ENCODE results near the gene NFIX.

The NFIX gene

DNA sequence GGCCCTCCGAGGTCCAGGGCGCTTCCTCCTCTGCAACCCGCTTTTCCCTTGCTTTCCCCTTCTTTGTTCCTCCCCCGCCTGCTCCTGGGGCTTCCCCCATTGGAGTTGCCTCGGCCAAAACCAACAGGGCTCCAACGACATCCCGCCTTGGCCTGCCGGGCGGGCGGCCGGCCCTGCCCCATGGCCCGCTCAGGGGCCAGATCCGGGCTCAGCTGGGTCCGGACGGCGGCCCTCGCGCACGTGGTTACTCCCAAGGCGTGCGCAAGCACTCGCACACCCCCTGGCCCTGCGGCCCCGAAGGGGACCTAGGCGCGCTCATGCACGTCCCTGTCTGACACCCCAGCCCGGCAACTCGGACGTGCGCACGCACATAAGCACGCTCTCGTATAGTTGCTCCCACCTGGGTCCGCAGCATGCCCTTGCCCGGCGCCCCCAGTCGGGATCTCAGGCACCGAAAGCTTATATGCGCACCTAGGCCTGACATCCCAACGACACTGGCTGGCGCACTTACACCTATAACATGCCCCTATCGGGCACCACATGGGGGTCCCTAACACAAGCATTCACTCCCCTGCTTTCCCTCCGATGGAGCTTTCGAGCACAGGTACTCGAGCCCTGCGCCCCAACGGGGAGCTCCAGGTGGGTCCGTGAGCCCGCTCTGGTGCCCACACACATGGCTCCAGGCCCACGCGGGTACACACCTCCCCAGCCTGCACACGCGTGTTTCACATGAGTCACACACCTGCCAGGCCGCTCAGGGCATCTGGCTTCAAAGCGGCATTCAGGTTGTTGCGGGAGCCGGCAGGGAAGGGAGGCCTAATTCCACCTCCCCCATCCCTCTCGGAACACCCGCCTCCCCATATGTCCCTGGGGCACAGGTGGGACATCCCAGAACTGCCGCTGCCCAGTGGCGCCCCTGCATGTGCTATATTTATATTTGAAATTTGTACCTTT is 15.0 kb downstream of the NFIX start:
- no peak for DNase-seq

DNA sequence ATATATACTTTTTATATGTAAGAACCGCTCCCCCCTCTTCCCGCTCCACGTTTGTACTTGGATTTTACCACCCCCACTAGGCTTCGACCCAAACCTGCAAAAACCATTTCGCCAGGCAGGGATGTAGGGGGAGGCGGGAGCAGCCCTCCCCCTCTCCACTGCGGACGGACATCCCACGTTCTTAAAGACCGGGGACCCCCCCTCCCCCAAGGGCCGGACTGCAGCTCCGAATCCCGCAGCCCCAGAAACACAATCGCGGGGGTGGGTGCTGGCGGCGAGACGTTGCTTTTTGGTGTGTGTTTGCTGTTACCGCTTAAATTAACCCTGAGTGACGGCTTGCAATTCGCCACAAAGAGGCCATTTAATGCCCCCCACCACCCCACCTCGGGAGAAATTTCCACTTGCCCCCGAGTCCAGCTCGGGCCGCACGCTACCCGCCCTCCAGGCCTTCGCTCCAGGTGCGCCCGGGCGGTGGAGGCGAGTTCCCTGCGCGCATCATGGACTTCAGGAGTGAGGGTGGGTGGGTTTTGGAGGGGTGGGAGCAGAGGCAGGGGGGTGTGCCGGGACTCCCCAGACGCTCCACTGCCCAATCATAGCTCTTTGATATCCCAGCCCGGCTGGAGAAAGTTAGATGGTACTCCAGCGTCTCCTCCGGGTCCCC is 15.8 kb downstream of the NFIX start:
- no peak for DNase-seq

DNA sequence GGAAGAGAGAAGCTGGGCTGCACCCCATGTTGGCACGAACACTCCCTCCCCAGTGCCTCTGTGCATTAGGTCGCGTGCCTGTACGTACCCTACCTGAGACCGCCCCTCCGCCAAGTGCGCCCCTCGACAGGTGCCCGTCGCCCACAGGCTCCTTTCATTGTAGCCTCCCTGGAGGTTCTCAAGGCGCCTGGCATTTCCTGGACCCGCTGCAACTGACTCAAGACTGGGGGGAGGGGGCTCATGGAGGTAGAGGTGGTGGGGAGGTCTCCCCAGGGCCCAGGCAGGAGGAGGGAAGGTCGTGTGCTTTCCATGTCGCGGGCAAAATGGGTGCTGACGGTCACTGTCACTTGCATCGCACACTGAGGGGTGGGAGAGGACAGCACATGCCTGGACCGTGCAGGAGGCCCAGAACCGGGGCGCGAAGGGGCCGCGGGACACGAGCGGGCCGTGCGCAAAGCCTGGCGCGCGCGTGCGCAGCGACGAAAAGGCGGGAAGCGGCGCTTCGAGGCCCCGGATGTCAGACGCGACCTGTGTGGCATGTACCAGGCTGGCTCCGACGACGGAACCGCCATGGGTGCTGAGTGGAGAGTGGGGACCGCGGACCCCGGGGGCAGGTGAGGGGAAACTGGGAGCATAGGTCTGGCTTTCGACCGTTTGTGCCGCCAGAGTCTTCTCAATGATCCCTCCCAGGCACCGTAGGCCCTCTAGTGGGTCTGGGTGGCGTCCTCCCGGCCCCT is 16.5 kb downstream of the NFIX start:
- no peak for DNase-seq

- no peak for DNase-seq
Observed at GRCh38 chr19:13012390-13012689, 17.1 kb downstream of the NFIX start.

DNA sequence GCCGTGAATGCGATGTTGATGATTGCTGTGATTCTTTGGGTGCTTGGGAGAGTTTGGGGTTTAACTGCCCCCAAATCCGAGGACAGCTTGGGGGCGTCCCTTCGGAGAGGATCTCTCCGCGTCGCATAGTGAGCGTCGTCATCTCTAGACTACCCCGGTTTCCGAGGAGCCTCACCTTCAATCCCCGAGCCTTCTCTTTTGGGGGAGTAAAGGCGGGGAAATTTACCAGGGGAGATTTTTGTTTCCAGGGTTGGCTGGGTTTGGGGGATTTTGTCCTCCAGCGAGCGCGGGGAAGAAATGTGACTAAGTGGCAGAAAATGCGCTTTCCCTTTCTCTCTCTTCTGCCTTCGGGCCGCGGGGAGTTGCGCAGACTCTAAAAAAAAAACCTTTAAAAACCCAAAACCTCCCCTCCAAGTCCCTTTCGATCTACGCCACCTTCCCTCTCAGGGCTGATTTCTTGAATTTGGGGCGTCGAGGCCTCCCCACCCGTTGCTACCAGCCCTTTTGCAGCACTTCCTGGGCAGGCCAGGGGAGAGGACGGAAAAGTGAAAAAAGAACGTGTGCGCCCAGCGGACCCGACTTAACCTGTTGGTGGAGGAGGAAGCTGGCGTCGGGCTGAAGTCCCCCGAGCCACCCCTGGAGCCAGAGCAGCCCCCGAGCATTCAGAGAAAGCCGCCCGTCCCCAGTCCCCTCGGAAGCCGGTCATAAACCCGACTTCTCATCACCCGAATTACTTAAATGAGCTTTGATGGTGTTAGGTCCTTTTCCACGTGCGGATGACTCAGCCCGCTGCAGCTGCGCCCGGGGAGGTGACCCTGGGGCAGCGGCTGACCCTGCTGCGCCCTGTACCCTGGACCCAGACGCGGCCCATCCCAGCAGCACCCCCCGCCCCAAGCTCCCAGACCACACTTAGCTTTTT is 17.7 kb downstream of the NFIX start:
- DNase-seq: no peak

DNA sequence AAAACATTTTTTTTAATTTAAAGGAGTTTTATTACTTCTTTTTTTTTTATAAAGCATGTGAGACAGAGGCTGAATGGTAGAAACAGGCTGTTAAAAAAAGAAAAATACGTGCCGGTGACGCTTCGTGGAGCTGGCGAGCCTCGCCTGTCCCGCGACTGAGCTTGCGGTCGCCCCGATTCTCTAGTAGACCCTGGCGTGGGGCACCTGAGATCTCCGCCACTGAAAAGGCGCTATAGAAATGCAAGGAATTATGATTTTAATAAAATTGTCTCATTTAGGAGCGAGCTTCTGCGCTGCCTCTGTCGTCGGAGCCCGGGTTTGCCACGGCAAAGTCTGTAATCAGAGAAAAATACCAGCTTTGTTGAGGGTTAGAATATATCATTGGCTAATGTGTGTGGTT is 18.4 kb downstream of the NFIX start:
- DNase-seq: no peak

DNA sequence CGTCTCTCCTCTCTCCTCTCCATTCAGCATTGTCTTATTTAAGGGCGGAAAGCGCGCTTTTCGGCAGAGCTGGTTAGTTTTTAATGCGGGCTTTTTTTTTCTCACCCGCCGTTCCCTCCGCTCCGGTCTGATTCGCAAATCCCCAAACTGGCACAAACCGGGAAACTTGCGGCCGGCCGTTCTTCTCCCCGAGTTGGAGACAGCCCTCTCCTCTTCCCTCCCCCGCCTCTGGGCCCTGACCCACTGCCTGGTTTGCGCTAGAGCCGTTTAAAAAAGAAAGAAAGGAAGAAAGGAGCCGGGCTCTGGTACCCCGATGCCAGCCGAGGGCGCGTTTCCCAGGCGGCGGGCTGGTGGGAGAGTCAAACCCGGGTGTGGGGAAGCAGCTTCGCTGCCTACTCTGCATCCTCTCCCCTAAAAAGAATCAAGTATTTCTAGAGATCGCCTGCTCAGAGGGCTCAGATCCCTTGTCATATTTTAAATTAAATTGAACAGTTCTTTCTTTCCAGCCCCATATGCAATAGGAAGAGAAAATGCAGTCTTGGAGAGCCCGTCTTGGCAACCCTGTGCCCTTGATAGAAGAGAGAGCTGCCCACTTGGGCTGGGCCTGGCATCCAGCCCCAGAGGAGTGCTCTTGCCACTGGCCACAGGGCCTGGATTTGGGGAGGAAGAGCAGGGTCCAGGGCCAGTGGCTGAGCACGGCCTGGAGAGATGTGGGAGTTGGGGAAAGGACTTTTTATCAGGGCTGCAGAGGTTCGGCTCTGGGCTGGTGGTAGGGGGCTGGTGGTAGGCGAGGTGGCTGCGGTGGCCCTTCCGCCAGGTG is 19.0 kb downstream of the NFIX start:
- DNase-seq: no peak

GRCh38 chr19:13014921-13015280 is 19.6 kb downstream of the NFIX start:
- DNase-seq: no peak

DNA sequence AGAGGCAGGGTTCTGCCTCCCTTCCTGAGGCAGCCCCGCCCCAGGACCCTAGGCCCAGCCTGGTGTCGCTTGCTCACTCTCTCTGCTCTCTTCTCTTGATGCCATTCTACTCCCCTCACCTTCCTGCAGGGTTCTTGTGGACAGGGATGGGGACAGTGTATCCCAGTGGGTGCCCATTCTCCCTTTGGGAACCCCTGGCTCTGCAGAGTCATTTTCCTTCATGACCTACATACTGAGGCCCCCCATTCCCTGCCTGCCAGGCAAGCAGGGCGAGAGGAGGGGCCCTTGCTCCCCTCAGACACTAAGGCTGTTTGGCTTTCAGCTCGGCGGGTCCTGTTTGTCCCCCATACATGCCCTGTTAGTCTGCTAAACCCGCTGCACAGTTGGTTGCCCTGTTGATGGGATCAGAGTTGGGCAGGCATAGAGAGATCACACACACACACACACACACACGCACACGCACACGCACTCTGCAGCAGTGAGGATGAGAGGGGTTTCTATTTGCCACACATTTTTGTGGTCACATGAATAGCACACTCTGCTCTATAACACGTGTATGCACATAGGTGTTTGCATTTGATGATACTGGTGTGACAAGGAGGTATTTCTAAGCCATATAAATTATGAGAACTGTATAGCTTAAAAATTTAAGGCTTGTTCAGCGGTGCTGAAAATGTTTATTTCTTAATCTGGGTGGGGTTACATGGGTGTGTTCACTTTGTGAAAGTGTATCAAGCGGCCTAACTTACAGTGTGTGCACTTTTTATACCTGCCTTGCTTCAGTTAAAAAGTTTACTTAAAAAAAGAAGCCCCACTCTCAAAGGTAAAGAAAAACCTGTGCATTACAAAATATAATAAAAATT is 20.3 kb downstream of the NFIX start:
- no peak for DNase-seq

- DNase-seq: no peak
Observed at GRCh38 chr19:13016245-13016627, 21.0 kb downstream of the NFIX start.

GRCh38 chr19:13016628-13017305 is 21.5 kb downstream of the NFIX start:
- DNase-seq: no peak

DNA sequence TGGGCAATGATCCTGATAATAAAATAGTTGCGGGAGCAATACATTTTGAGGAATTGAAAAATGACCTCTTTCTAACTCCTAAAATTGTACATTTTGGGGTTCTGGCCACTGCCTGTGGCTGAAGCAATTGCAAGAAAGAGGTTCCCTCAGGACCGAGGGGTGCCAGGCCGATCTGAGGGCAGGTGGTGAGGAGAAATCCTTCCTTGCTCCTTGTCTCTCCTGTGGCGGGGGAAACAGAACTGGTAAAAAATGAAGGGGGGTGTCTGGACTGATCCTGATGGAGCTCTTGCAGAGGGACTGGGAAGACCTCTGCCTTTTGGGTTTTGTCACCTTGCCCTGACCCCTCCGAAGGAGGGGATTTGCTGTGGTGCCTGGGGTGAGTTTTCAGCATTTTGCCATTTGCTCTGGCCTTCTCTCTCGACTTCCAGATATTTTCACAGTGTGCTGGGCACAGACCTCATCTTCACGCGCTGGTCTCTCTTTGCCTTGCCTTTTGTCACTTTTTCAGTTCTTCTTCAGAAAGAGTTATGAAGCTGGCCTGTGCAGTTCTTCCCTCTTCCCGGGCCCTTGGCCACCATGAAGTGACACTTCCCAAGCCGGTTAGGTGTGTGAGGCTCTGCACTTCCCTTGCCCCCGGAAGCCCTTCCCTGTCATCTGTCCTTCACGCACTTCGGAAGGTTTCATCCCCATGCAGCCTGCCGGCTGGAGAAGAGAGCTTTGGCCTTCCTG is 22.2 kb downstream of the NFIX start:
- DNase-seq: no peak

DNA sequence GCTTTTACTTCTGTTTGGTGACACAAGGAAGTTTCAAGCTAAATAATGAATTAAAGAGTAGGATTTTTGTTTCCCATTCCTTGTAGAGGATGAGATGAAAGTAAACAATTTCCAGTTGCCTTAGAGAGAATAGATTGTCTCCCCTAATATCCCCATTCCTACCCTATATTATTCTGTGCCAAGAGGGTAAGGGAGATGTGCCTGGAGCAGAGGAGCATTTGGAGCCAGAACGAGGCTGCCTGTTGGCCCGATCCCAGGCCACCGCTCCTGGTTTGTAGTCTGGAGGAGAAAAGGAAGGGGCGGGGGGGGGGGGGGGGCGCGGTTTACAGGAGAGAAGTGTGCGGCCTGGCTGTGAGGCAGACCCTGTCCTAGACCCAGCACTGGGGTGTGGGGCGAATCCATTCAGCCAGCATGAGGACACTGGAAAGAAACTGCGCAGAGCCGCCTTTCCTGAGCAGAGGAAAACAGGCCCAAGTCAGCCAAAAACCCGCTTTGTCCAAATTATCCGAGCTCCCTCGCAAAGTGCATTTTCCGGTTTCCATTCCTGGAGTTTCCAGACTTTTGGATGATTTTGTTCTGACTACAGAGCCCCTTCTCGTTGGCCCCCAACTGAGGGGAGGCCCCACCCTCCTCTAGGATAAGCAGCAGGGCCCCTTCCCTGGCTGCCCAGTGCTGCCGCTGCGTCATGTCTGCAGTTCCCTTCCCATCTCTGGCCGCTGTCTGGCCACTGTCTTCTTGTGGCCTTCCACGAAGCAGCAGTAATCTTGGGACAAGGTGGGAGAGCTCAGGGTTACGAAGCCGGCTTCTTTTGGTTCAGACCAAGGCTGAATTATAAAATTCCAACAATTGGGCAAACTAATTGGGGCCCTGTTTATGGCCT is 23.0 kb downstream of the NFIX start:
- no peak for DNase-seq

- no peak for DNase-seq
Observed at GRCh38 chr19:13019332-13019731, 24.1 kb downstream of the NFIX start.

DNA sequence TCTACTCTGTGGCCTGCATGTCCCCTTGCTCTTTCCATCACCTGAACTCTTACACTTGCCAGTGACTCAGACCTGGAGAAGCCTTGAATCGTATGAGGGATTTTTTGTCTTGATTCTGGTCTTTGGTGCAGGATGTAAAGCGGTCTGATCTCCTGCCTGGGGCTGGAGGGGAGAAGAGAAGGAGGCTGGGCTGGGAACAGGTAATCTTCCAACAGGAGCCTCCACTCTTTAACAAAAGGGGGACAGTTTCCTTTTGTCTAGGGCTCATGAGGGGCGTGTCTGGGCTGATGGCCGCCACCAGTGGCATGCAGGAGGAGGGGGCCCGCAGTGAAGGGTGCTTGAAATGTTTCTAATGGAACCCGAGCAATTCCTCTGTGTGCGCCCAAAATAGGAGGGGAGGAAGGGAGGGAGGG is 24.7 kb downstream of the NFIX start:
- DNase-seq: no peak

DNA sequence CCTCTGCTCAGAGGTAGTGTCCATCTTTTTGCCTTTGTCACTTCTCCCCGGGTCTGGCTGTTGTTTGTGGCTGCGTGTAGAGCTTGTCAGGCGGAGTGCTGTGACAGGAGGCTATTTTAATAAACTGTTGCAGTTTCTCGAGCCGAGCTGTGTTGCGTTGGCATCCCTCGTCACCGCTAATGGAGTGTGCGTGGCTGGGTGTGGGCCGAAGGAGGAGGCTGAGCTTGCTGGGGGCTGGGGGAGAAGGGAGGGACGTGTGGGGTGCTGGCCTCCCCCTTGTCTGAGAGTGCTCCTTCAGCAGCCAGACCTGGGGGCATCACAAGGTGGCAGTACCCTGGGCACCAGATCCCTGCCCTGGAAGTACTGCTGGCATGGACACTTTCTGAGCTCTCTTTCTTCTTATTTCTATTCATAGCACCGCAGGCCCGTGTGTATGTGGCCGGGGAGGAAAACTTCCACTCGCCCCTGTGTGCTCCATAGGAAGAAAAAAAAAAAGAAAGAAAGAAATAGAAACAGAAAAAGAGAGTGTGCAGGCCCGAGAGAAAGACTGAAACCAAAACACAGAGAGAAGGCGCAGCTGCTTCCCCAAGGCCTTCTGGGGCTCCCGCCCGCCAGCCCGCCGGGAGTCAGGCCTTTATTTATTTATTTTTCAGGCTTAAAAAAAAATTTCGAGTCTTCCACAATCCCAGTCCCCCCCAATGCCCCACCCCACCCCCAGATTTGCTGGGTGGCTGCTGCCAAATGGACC is 27.0 kb downstream of the NFIX start:
- DNase-seq: no peak

DNA sequence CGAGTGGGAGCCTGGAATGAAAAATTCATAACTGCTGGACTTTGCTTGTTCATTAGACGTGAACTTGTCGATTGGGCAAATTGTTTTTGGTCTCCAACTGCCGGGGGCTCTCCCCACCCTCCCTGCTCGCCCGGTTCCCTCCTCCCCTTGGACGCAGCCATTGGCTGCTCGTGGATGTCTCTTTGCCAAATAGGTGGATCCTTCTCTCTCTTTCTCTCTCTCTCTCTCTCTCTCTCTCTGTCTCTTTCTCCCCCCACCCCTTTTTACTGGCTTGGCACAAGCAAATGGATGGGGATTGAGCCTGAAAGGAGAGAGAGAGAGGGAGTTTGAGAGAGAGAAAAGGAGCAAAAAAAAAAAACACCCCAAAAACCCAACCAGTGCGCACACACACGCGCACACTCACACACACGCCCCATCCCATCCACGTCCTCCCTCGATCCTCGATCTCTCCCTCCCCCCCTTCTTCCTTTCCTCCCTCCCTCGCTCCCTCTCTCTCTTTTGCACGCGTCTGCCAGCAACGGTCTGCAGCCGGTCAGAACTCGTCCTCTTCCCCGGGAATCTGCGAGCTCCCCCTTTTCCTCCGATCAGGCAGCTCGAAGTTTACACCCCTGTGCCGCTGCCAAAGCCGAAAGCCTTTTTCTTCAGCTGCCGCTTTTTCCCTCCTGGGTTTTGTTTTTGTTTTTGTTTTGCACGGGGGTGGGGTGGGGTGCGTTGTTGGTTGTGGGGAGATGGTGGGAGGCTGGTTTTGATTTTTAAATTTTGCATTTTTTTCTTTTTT is 27.8 kb downstream of the NFIX start:
- DNase-seq: no peak
